ENCODE data around the gene FBXO9.

- TF ChIP-seq POLR2A (IDR thresholded peaks at IDR 0.05) = no peak
- TF ChIP-seq, protein P1, sequence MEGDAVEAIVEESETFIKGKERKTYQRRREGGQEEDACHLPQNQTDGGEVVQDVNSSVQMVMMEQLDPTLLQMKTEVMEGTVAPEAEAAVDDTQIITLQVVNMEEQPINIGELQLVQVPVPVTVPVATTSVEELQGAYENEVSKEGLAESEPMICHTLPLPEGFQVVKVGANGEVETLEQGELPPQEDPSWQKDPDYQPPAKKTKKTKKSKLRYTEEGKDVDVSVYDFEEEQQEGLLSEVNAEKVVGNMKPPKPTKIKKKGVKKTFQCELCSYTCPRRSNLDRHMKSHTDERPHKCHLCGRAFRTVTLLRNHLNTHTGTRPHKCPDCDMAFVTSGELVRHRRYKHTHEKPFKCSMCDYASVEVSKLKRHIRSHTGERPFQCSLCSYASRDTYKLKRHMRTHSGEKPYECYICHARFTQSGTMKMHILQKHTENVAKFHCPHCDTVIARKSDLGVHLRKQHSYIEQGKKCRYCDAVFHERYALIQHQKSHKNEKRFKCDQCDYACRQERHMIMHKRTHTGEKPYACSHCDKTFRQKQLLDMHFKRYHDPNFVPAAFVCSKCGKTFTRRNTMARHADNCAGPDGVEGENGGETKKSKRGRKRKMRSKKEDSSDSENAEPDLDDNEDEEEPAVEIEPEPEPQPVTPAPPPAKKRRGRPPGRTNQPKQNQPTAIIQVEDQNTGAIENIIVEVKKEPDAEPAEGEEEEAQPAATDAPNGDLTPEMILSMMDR (IDR thresholded peaks at IDR 0.05) = no peak
Observed at GRCh38 chr6:53062169-53062539, 3.0 kb upstream of the FBXO9 start.
